Measurements from ENCODE around the gene TCTN3. TPM values are rescaled to one million over a fixed set of nuclear protein-coding genes. Genes with fewer than 3 reads are reported as not detected.

Gene TCTN3
- total RNA-seq, 1 experiment from 2014 or later, result 41.7 TPM

DNA sequence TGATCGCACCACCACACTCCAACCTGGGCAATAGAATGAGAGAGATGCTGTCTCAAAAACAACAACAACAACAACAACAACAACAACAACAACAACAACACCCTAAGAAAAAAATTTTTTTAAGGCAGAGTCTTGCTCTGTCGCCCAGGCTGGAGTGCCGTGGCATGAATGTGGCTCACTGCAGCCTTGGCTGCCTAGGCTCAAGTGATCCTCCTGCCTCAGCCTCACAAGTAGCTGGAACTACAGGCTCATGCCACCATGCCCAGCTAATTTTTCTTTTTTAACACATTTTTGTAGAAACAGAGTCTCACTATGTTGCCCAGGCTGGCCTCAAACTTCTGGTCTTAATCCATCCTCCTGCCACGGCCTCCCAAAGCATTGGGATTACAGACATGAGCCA is 55.8 kb downstream of the TCTN3 start:
- H3K79me2 ChIP-seq (ENCODE audit: insufficient read depth, low read length), result no peaks in the 10 kb centered on the region
- DNase-seq (ENCODE audit: low read depth, low spot score) (no peak), ATAC-seq (no peak)
- no peak overlapping the region for H3K9ac ChIP-seq (ENCODE audit: low read length)
- H3K36me3 ChIP-seq (ENCODE audit: control insufficient read depth in 1 of 2, insufficient read depth in 2 of 2, low read length in 2 of 2), result peaks cover 32 to 50% of the 10 kb centered on the region in 2 experiments; a peak in 3 of 4 replicates
- TF ChIP-seq CBX3 (IDR thresholded peaks at IDR 0.05; ENCODE audit: low read depth) (no peak), EZH2 (IDR thresholded peaks at IDR 0.05) (no peak), ZNF274 (IDR thresholded peaks at IDR 0.05; ENCODE audit: low read depth, low read length) (no peak), SIN3A (IDR thresholded peaks at IDR 0.05; ENCODE audit: low read depth) (no peak), CEBPB (IDR thresholded peaks at IDR 0.05; ENCODE audit: low read depth) (no peak), ZBTB33 (IDR thresholded peaks at IDR 0.05; ENCODE audit: extremely low read depth, insufficient replicate concordance, low read length) (no peak), CTCF (IDR thresholded peaks at IDR 0.05 in 2 of 3, conservative IDR thresholded peaks at IDR 0.05 in 1 of 3; ENCODE audit: borderline replicate concordance in 1 of 3, insufficient read depth in 1 of 3, low read depth in 2 of 3, low read length in 2 of 3) (no peak), EGR1 (IDR thresholded peaks at IDR 0.05; ENCODE audit: low read depth) (no peak)
- no peaks in the 10 kb centered on the region for H3K4me1 ChIP-seq (ENCODE audit: control insufficient read depth in 1 of 2, insufficient read depth in 2 of 2, low read length in 2 of 2)
- ChIA-PET CTCF (no interaction called here), RAD21 (ENCODE audit: low non-redundant PET in 1 of 2, low total read pairs in 2 of 2, uncharacterized antibody in 2 of 2, unreplicated experiment in 2 of 2) (no interaction called here), POLR2A (no interaction called here)
- H3K9me3 ChIP-seq (ENCODE audit: control insufficient read depth in 1 of 2, insufficient read depth in 1 of 2, low read depth in 1 of 2, low read length in 2 of 2), result no peaks in the 10 kb centered on the region
- intact Hi-C loops (cut with micrococcal nuclease), result no loop called here
- H3K4me3 ChIP-seq (replicated peaks in 1 of 2; ENCODE audit: low read depth in 1 of 2, low read length in 2 of 2), result no peak overlapping the region
- no peak overlapping the region for H3K4me2 ChIP-seq (ENCODE audit: low read length)
- H3K27me3 ChIP-seq (ENCODE audit: insufficient read depth, low read length), result no peaks in the 10 kb centered on the region
- no peak overlapping the region for H3K27ac ChIP-seq (ENCODE audit: low read depth, low read length)
- H4K20me1 ChIP-seq (ENCODE audit: insufficient read depth), result no peaks in the 10 kb centered on the region
- BruUV-seq (replicated peaks), result no TSS peak
- H2AFZ ChIP-seq (ENCODE audit: low read depth, low read length, poor library complexity, severe bottlenecking), result no peak overlapping the region
- no peaks in the 10 kb centered on the region for H3K9me2 ChIP-seq (ENCODE audit: insufficient read depth)
